ENCODE results near the gene CDK5R1. TPM values are rescaled to one million over a fixed set of nuclear protein-coding genes. Genes with fewer than 3 reads are reported as not detected.
A peak's percentile ranks its signal among the peaks of the same experiment; 100 is the strongest.
"Not testable (repeated sequence)": the region's sequence is repeated elsewhere in the genome, so short reads cannot be mapped to it uniquely, and the experiment has no call there.

The CDK5R1 gene
- total and polyA plus RNA-seq, 3 experiments from 2014 or later, result 6.0 to 7.0 (median 6.8) TPM

DNA sequence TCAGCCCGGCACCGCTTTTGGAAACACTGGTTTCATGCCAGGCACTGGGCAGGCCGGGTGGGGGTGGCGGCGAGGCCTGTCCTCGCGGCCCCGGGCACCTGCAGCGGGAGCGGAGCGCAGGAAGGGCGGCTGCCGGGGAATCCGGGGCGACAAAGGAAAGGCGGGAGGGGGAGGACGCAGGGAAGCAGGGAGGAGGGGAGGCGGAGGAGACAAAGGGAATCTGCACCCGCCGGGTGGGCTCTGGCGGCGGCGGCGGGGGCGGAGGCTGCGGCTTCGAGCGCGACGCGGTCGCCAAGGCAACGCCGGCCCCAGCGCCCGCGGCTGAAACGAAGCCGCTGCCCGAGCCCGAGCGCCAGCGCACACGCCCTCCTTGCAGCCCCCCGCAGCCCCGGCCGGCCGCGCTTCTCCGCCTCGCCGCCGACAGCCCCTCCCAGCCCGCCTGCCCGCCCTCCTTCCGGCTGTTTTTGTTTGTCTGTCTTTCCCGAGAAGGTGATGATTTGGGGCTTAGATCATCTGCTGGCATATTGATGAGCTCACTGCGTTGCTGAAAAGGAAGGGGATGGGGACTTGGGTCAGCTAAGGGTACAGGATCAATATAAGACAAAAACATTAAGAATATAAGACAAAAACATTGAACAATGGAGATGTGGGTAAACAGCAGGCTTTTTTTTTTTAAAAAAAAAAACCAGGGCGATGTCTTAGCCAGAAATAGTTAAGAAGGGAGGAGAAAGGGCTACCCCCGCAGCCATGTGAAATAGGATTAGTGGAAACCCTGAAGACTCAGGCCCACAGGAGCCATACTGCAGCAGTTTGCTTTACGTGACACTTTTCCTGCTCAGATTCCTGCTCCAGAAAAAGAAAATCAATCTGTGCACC, 32.7 kb downstream of the CDK5R1 start:
- peaks cover 0 to 3% (median 0%) of the 10 kb centered on the region in 3 donors for H3K36me3 Mint-ChIP-seq
- H3K27ac Mint-ChIP-seq, result peak overlapping the region; percentile 87 to 97 (median 96)
- CTCF ChIA-PET, result interaction anchor here (1.5 to 1.8 kb wide), 2 partner anchors 30 to 58 kb away, joined by 3 to 5 read pairs; no protein-coding TSS in a partner anchor
- peak overlapping the region; percentile 79 to 86 (median 84) for H3K4me3 Mint-ChIP-seq
- H3K27ac ChIP-seq (ENCODE audit: low read depth, low read length), result peak overlapping the region; percentile 75
- no peaks in the 10 kb centered on the region for H3K9me3 ChIP-seq (ENCODE audit: low read length)
- peaks cover 67 to 82% (median 68%) of the 10 kb centered on the region in 3 donors for H3K4me1 Mint-ChIP-seq
- H3K9me3 Mint-ChIP-seq, result no peaks in the 10 kb centered on the region
- POLR2A ChIA-PET, result interaction anchor here (0.6 to 2.5 kb wide), 5 partner anchors 25 to 168 kb away, joined by 3 to 23 read pairs (median 3); partner anchors contain the start of genes CDK5R1 and PSMD11
- H3K36me3 ChIP-seq (ENCODE audit: insufficient read depth, low read length), result no peaks in the 10 kb centered on the region
- DNase-seq, result peak; percentile 44 to 77 (median 67)
- H3K27me3 ChIP-seq (ENCODE audit: insufficient read depth, low read length, poor library complexity, severe bottlenecking), result no peaks in the 10 kb centered on the region
- peak overlapping the region; percentile 46 for H3K4me3 ChIP-seq (ENCODE audit: low read length)
- no peaks in the 10 kb centered on the region for H3K27me3 Mint-ChIP-seq
- peaks cover 76% of the 10 kb centered on the region for H3K4me1 ChIP-seq (ENCODE audit: insufficient read depth, low read length)

DNA sequence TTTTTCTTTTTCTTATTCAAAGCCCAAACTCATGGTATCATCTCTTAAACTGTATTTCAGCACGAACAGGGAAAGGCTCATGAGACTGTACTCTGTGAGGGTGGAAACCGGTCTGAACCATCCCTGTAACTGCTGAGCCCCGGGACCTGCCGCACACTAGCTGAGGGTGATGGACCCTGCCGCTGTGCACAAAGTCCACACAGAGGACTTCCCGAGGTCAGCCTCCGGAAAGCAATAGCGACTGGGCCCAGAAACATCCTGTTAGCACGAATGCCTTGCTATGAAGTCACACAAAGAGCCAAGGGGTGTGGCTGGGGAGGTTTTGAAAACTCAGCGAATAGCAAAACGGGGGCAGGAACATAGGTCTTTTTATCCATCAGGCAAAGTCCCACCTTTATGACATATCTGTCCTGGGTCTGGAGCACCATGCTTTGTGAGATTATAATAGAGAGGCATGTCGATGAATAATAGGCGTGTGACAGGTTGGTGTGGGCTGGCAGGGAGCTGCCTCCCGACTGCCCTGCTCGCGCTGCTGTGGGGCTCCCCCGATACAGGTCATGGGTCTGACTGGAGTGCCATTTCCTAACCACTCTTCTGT, 33.4 kb downstream of the CDK5R1 start:
- Histone ChIP-seq H3K36me3 (ENCODE audit: insufficient read depth, low read length) (no peaks in the 10 kb centered on the region), H3K9me3 (ENCODE audit: low read length) (no peaks in the 10 kb centered on the region), H3K27ac (ENCODE audit: low read depth, low read length) (peak overlapping the region; percentile 75), H3K4me3 (ENCODE audit: low read length) (peak overlapping the region; percentile 46), H3K27me3 (ENCODE audit: insufficient read depth, low read length, poor library complexity, severe bottlenecking) (no peaks in the 10 kb centered on the region), H3K4me1 (ENCODE audit: insufficient read depth, low read length) (peaks cover 77% of the 10 kb centered on the region)
- POLR2A ChIA-PET, result interaction anchor here (0.6 to 2.5 kb wide), 5 partner anchors 16 to 169 kb away, joined by 3 to 23 read pairs (median 3); partner anchors contain the start of gene CDK5R1
- Mint-ChIP-seq H3K9me3 (no peaks in the 10 kb centered on the region), H3K27me3 (no peaks in the 10 kb centered on the region), H3K4me3 (peak overlapping the region; percentile 77 to 86 (median 84)), H3K27ac (peak overlapping the region; percentile 87 to 97 (median 94)), H3K36me3 (peaks cover 0 to 3% (median 0%) of the 10 kb centered on the region in 3 donors), H3K4me1 (peaks cover 70 to 82% (median 71%) of the 10 kb centered on the region in 3 donors)
- CTCF ChIA-PET, result interaction anchor here (1.5 to 1.8 kb wide), 2 partner anchors 31 to 58 kb away, joined by 3 to 5 read pairs; no protein-coding TSS in a partner anchor
- peak; percentile 22 to 63 (median 49) for DNase-seq

DNA sequence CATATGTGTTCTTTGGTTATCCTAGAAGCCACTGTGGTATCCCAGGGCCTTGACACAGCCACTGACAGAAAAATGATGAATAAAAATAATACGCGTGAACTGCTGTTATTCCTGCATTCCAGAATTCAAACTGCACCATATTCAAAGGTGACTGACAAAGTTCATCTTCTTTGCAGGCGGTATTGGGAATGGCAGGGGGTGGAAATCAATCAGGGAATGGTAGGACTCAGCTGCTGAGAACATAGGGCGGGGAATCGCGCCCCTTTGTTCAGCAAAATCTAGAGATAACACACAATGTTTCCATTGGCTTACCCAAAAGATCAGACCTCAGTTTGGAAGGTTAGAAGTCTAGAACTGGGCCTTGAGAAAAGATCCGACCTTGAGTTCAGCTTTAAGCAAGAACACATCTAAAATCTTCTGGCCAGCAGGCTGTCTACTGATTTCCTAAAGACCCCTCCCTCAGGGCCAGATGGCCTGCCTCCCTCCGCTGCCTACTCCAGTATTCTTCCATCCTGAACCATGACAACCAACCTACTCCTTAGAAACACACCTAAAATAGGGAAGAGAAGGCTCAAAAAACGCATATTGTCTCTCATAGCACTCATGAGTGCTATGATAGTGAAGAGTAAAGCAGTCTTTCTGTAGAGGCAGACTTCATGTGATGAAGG, 34.1 kb downstream of the CDK5R1 start:
- CTCF ChIA-PET, result interaction anchor here (1.5 to 1.8 kb wide), 2 partner anchors 32 to 59 kb away, joined by 3 to 5 read pairs; no protein-coding TSS in a partner anchor

DNA sequence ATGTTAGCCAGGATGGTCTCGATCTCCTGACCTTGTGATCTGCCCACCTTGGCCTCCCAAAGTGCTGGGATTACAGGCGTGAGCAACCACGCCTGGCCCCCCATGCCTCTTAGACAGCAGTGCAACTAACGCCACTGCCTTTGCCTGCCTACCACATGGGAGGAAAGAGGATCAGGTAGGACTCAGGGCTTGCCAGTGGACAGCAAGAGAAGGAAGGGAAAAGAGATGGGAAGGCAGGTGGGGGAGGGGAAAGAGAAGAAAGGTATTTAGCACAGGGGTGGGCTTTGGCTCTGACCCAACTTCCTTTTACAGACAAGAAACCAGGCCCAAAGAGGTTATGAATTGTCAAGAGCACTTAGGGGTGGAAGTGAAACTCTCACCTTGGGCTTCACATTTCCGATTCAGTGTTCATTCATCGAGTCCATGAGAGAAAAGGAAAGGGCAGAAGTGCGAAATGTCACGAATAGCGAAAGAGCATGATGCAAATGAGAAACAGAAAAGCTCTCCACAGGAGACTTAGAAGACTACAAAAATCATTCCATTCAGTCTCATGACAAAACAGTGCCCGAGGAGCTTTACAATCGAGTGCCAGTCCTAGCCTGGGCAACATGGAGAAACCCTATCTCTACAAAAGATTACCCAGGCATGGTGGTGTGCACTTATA, 36.4 kb downstream of the CDK5R1 start:
- Histone ChIP-seq H3K36me3 (ENCODE audit: insufficient read depth, low read length) (no peaks in the 10 kb centered on the region), H3K4me3 (ENCODE audit: low read length) (peak overlapping the region; percentile 14), H3K27me3 (ENCODE audit: insufficient read depth, low read length, poor library complexity, severe bottlenecking) (no peaks in the 10 kb centered on the region), H3K27ac (ENCODE audit: low read depth, low read length) (no peak overlapping the region), H3K9me3 (ENCODE audit: low read length) (no peaks in the 10 kb centered on the region), H3K4me1 (ENCODE audit: insufficient read depth, low read length) (peaks cover 48% of the 10 kb centered on the region)
- peak overlapping the region; percentile 6 to 85 (median 77) for H3K4me3 Mint-ChIP-seq
- peaks cover 54 to 63% (median 55%) of the 10 kb centered on the region in 3 donors for H3K4me1 Mint-ChIP-seq
- peak overlapping the region in 6 of 8 donors; percentile 42 to 88 (median 78) for H3K27ac Mint-ChIP-seq
- DNase-seq, result peak in 1 of 5 donors; percentile 56
- no peaks in the 10 kb centered on the region for H3K9me3 Mint-ChIP-seq
- POLR2A ChIA-PET, result interaction anchor here (1.0 to 1.3 kb wide), 2 partner anchors 36 kb away, joined by 3 to 4 read pairs; partner anchors contain the start of gene CDK5R1
- peaks cover 0 to 3% (median 0%) of the 10 kb centered on the region in 3 donors for H3K36me3 Mint-ChIP-seq
- CTCF ChIA-PET, result interaction anchor here (2.0 to 3.0 kb wide), 2 partner anchors 27 to 61 kb away, joined by 4 to 13 read pairs; no protein-coding TSS in a partner anchor
- H3K27me3 Mint-ChIP-seq, result peaks cover 1 to 3% of the 10 kb centered on the region in 2 donors

More for the DNA sequence above, 34.1 kb downstream of the CDK5R1 start:
- Mint-ChIP-seq H3K4me1 (peaks cover 67 to 76% (median 71%) of the 10 kb centered on the region in 3 donors), H3K9me3 (no peaks in the 10 kb centered on the region), H3K27ac (peak overlapping the region; percentile 87 to 97 (median 94)), H3K27me3 (peaks cover 0 to under 1% of the 10 kb centered on the region in 2 donors), H3K4me3 (peak overlapping the region in 6 of 7 donors; percentile 77 to 86 (median 84)), H3K36me3 (peaks cover 0 to 3% (median 0%) of the 10 kb centered on the region in 3 donors)
- Histone ChIP-seq H3K27ac (ENCODE audit: low read depth, low read length) (no peak overlapping the region), H3K27me3 (ENCODE audit: insufficient read depth, low read length, poor library complexity, severe bottlenecking) (no peaks in the 10 kb centered on the region), H3K4me1 (ENCODE audit: insufficient read depth, low read length) (peaks cover 70% of the 10 kb centered on the region), H3K36me3 (ENCODE audit: insufficient read depth, low read length) (no peaks in the 10 kb centered on the region), H3K9me3 (ENCODE audit: low read length) (no peaks in the 10 kb centered on the region), H3K4me3 (ENCODE audit: low read length) (peak overlapping the region; percentile 46)
- POLR2A ChIA-PET, result interaction anchor here (0.7 to 1.8 kb wide), 2 partner anchors 17 to 34 kb away, joined by 3 to 23 read pairs; partner anchors contain the start of gene CDK5R1
- DNase-seq, result no peak

DNA sequence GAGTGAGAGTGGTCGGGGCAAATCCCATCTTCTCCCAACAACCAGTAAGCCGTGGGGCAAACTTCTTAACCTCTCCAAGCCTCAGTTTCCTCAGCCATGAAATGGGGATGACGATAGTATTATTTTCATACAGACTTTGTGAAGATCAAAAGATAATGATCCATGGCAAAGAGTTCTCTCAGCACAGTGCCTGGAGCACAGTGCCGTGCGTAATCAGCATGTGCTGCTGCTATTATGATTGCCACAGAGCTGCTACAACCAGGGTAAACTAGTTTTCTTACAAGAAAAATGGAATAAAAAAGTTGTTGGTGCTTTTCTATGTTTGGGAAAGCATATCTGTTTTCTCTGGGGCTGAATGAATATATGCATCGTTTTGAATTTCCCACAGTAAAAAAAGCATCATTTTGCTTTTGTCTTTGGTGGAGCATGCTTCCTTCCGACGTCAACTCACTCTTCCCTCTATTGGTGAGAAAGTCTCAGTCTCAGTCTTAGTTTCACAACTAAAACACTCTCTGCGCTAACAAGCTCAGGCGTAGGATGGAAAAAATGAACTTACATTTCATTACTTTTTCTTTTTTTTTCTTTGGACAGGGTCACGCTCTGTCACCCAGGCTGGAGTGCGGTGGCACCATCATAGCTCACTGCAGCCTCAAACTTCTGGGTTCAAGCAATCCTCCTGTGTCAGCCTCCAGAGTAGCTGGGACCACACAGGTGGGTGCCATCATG, 37.2 kb downstream of the CDK5R1 start:
- ChIA-PET CTCF (interaction anchor here (0.7 to 3.0 kb wide), 4 partner anchors 26 to 62 kb away, joined by 3 to 13 read pairs (median 4); no protein-coding TSS in a partner anchor), POLR2A (interaction anchor here (1.2 to 1.3 kb wide), 2 partner anchors 11 to 36 kb away, joined by 3 read pairs; no protein-coding TSS in a partner anchor)
- H3K36me3 Mint-ChIP-seq, result peaks cover 0 to 3% (median 0%) of the 10 kb centered on the region in 3 donors
- DNase-seq, result peak in 1 of 5 donors; percentile 39
- no peak overlapping the region for H3K27ac ChIP-seq (ENCODE audit: low read depth, low read length)
- H3K4me3 Mint-ChIP-seq, result peak overlapping the region; percentile 18 to 85 (median 77)
- no peaks in the 10 kb centered on the region for H3K9me3 ChIP-seq (ENCODE audit: low read length)
- no peaks in the 10 kb centered on the region for H3K9me3 Mint-ChIP-seq
- H3K4me3 ChIP-seq (ENCODE audit: low read length), result peak overlapping the region; percentile 14
- H3K4me1 ChIP-seq (ENCODE audit: insufficient read depth, low read length), result peaks cover 48% of the 10 kb centered on the region
- H3K27me3 Mint-ChIP-seq, result peaks cover 2 to 3% of the 10 kb centered on the region in 2 donors
- H3K36me3 ChIP-seq (ENCODE audit: insufficient read depth, low read length), result no peaks in the 10 kb centered on the region
- peak overlapping the region in 6 of 8 donors; percentile 24 to 87 (median 74) for H3K27ac Mint-ChIP-seq
- H3K4me1 Mint-ChIP-seq, result peaks cover 54 to 65% (median 55%) of the 10 kb centered on the region in 3 donors
- no peaks in the 10 kb centered on the region for H3K27me3 ChIP-seq (ENCODE audit: insufficient read depth, low read length, poor library complexity, severe bottlenecking)

DNA sequence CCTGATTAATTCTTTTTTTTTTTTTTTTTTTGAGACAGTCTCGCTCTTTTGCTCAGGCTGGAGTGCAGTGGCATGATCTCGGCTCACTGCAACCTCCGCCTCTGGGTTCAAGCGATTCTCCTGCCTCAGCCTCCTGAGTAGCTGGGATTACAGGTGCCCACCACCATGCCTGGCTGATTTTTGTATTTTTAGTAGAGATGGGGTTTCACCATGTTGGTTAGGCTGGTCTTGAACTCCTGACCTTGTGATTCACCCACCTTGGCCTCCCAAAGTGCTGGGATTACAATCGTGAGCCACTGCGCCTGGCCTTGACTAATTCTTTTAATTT, 37.7 kb downstream of the CDK5R1 start:
- ChIA-PET CTCF (interaction anchor here (0.7 to 3.0 kb wide), 4 partner anchors 26 to 62 kb away, joined by 3 to 13 read pairs (median 4); no protein-coding TSS in a partner anchor), POLR2A (interaction anchor here (1.2 to 1.3 kb wide), 2 partner anchors 10 to 37 kb away, joined by 3 read pairs; no protein-coding TSS in a partner anchor)
- H3K9me3 ChIP-seq (ENCODE audit: low read length); H3K27me3 Mint-ChIP-seq; H3K27ac ChIP-seq (ENCODE audit: low read depth, low read length); DNase-seq; H3K9me3 Mint-ChIP-seq; H3K4me3 ChIP-seq (ENCODE audit: low read length); H3K36me3 ChIP-seq (ENCODE audit: insufficient read depth, low read length); H3K36me3 Mint-ChIP-seq; H3K27me3 ChIP-seq (ENCODE audit: insufficient read depth, low read length, poor library complexity, severe bottlenecking); H3K27ac Mint-ChIP-seq: not testable (repeated sequence)
- H3K4me3 Mint-ChIP-seq, result peak overlapping the region in 5 of 7 donors; percentile 65 to 85 (median 79)
- H3K4me1 ChIP-seq (ENCODE audit: insufficient read depth, low read length), result peaks cover 50% of the 10 kb centered on the region
- H3K4me1 Mint-ChIP-seq, result peaks cover 57 to 68% (median 57%) of the 10 kb centered on the region in 3 donors

Data from CD8-positive, alpha-beta memory T cell (primary cell).